NK-92 (cell line): ENCODE results near the gene VMP1.

ENCODE experiments used
- DNase-seq: peaks from one replicate; lab custom pipeline; 2025; ENCODE audit not compliant: unreplicated experiment; lab: John Stamatoyannopoulos, UW

VMP1 gene

DNA sequence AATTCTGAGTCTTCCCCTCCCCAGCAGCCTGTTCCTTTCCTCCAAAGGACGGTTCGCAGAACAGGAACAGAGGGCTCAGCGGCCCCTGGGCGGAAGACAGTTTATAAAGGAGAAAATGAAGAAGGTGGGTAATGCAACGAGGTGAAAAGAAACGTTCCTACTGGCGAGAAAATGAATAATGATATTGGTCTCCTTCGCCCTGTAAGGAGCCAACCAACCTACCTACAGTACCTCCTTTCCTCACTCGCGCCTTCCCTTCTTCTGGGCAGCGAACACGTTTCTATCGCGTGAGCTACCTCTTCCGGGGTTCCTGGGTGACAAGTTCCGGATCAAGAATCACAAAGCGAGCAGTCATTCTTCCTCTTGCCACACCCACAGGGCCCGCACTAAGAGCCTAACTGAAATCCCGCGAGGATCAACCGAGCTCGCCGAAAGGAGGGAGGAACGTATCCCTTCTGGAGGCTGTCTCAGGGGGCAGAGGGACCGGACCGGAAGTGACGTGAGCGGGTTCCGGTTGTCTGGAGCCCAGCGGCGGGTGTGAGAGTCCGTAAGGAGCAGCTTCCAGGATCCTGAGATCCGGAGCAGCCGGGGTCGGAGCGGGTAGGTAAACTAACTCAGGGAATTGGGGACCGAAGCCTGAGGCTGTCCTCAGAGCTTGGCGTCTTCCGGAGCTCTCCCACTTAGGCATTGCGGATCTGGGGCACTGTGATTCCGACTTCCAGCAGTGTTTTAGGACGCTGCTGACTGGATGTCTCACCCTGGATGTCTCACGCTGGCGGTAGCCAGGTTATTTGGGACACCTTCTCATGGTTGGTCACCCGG, at the start of gene VMP1, which contains the start of gene PTRH2:
Gene VMP1, plus strand, starts transcription at position 506 of the 822 bp plus-strand sequence. CDS start 23,793 bp downstream, outside the sequence.
Gene PTRH2, minus strand, starts transcription at position 282 of the 822 bp plus-strand sequence. CDS start 9,452 bp downstream, outside the sequence.
- peak; percentile 67 for DNase-seq

DNA sequence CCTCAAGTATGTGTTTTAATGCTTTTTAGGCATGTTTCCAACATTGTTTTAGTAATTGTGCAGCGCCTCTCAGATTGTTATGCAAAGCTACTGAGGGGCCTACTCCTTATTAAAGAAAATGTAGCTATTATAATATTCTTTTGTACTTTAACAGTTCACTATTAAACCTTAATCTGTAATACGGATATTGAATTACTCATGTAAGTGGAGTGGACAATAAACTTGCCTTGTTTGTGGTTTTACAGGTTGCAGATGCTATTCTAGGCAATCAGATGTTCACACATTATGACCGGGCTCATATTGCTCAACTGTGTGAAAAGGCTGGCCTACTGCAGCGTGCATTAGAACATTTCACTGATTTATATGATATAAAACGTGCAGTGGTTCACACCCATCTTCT, 41.2 kb upstream of the VMP1 start:
- no peak for DNase-seq

GRCh38 chr17:59668816-59669215, 38.6 kb upstream of the VMP1 start:
- no peak for DNase-seq

- no peak for DNase-seq
These were observed 38.0 kb upstream of the VMP1 start for GRCh38 chr17:59669411-59669810.

- DNase-seq, result no peak
These were observed 37.5 kb upstream of the VMP1 start for GRCh38 chr17:59669944-59670343.

DNA sequence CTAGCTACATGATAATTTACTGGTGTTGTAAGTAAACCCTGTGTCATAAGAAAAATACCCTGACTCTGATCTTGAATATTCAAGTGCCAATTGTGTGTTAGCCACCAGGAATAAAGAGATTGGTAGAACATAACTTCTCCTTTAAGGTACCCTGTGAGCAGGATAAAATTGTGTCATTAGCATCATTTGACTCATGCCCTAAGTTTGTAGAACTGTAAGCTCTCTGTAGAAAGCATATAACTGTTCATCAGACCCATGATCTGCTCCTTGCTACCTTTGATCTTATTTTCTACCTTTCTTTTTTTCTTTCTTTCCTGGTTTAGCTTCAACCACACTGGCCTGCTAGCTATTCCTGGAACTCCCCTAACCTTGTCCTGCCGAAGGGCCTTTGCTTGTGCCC, 36.1 kb upstream of the VMP1 start:
- DNase-seq, result no peak

DNA sequence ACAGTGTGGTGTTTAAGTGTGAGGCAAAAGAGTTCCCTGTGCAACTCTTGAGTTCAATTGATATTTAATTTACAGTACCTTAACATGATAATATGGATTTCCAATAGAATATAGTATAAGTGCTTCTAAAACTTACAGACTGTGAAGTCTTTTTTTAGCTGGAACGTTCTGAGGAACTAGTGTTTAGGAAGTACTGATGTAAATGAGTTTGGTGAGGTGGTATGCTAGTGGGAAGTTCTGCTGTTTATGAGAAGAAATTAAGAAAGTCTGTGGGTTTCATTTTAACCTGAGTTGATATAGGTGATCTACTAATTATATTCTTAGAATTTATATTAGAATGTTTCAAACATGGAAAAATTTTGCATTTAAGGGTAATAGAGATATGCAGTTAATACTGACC, 32.2 kb upstream of the VMP1 start:
- DNase-seq, result no peak

- DNase-seq, result no peak
These were observed 30.7 kb upstream of the VMP1 start for GRCh38 chr17:59676716-59677115.

GRCh38 chr17:59678918-59679317, 28.5 kb upstream of the VMP1 start:
- no peak for DNase-seq

GRCh38 chr17:59680314-59680713, 27.1 kb upstream of the VMP1 start:
- no peak for DNase-seq

DNA sequence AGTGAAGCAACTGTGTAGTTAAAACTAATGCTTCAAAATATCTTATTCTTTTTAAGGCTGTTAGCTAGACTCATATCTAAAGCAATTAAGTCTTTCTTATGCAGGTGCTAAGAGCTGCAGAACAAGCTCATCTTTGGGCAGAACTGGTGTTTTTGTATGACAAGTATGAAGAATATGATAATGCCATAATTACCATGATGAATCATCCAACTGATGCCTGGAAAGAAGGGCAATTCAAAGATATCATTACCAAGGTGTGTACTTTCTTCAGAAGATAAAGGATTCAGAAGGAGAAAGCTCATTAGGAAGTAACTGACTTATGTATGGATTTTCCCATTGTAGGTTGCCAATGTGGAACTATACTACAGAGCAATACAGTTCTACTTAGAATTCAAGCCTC, 24.2 kb upstream of the VMP1 start:
- DNase-seq, result no peak

- DNase-seq, result no peak
These were observed 22.5 kb upstream of the VMP1 start for GRCh38 chr17:59684967-59685366.

GRCh38 chr17:59688008-59688407, 19.4 kb upstream of the VMP1 start:
- no peak for DNase-seq

DNA sequence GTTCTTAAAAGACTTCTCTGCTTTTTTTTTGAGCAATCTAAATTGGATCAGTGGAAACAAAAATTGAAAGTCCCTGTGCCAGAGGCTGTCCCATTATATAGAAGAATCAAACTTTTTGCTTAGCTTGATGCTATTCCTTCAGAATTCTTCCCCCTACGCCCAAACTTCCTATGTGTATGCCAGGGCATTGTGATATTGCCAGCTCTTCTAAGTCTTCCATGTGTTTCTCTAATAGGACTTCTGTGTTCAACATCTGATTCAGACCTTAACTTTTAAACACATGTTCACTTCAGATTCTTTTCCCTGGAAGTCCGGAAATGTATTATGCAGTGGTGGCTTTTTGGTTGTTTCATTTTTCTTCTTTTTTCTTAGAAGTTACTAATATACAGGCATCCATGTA, 19.0 kb upstream of the VMP1 start:
- DNase-seq, result no peak

DNA sequence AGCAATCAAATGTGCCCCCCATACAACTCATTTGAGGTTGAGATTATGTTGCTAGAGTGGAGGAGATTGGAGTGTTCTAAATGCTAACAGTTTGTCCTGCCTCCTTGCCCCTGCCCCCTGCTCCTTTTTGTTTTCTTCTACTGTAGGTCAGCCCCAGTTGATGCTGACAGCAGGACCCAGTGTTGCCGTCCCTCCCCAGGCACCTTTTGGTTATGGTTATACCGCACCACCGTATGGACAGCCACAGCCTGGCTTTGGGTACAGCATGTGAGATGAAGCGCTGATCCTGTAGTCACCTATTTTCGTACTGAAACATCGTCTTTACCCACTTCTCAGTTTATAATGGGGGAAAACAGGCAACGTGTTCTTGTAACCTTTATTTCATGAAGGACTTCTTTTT, 13.9 kb upstream of the VMP1 start:
- DNase-seq, result no peak

DNA sequence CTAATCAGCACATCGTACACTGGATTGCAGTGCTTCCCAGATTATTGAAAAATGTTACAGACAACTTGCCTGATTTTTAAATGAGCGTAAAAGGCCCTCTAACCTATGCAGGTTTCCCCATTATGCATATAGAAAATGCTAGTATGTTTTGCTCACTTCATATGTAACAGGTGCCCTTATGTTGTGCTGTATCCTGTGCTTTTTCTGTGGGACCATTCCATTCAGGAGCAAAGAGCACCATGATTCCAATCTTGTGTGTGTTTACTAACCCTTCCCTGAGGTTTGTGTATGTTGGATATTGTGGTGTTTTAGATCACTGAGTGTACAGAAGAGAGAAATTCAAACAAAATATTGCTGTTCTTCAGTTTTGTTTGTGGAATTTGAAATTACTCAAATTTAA, 13.1 kb upstream of the VMP1 start:
- DNase-seq, result no peak

- no peak for DNase-seq
These were observed 11.3 kb upstream of the VMP1 start for GRCh38 chr17:59695945-59696681.

- no peak for DNase-seq
These were observed 10.7 kb upstream of the VMP1 start for GRCh38 chr17:59696682-59697277.

DNA sequence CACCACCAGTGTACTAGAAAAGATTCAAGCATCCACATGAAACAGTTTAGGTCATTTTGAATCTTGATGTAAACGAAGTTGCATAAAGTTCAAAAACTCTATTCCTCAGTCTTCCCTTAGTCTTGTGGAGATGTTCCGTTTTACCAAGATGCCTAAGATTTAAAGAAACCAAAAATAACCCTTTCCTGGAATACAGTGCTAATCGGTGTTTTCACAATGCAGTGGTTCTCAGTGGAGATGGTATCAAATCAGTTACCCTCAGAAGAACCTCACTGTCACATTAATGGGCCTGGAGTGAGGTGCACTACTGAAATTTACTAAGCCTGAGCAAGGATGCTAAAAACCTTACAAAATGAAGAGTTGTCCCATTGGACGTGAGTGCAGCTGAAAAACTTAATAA, 9.3 kb upstream of the VMP1 start:
- no peak for DNase-seq

DNA sequence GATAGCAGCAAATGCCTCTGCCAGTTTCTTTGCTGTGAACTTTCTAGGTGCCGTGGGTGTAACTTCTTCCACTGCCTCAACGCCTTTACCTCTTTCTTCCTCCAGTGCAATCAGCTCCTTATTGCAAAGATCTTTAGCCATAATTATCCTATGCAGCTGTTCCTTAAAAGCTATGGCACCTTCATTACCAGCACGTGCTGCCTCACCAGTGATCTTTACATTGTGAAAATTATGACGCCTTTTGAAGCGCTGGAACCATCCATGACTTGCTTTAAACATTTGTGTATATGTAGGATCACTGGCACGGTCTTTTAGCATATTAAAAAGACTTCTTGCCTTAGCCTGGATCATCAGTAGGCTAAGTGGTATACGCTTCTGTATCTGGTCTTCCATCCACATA, 8.2 kb upstream of the VMP1 start:
- no peak for DNase-seq

DNA sequence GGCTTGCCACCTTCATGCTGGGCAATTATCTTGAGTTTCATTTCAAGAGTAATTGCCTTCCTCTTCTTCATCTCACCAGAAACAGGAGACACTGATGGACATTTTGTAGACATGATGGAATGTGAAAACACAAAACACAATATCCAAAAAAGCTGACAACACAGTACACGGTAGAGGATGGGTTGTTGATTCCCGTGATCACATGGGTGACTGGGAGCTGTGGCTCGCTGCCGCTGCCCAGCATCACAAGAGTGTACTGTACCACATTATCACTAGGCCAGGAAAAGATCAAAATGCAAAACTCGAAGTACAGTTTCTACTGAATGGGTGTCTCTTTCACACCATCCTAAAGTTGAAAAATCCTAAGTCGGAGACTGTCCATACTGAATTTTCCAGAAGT, 7.7 kb upstream of the VMP1 start:
- no peak for DNase-seq

DNA sequence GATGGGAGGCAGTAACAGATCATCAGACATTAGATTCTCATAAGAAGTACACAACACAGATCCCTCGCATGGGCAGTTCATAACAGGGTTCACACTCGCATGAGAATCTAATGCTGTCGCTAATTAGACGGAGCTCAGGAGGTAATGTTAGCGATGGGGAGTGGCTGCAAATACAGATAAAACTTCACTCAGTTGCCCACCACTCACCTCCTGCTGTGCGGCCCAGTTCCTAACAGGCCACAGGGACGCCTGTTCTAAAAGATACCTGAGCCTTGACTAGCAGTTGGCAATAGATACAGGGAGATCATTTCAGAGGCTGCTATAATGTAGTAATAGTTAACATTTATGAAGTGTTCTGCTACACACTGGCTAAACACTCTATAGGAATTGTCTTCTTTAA, 5.2 kb upstream of the VMP1 start:
- DNase-seq, result no peak
